ENCODE data around the gene CEMP1.

CEMP1 gene

DNA sequence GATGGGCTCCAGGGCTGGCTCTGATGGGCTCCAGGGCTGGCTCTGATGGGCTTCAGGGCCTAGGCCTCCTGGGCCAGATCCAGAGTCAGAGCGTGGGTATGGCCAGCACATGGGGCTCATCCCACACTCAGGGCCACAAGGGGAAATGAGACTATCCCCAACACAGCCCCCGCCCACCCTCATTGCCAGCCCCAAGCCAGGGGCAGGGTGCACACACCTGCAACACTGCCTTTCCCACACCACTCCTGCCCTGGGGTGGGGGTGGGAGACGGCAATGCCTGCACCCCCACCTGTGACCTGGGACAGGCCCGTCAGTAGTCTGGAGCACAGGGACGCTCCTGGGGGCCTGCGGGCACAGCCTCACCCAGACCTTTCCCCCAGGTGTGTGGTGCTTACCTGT lies 31.8 kb downstream of the CEMP1 start:
- no peak for DNase-seq (ENCODE audit: low read depth in 1 of 2, low spot score in 1 of 2)
- no peak overlapping the region for H3K4me3 ChIP-seq (replicated peaks; ENCODE audit: insufficient read depth, low read length)
- H3K27ac ChIP-seq (replicated peaks): no peak overlapping the region
- H3K27me3 ChIP-seq (ENCODE audit: insufficient read depth, poor library complexity, severe bottlenecking): no peaks in the 10 kb centered on the region
- no peak for TF ChIP-seq POLR2AphosphoS5 (IDR thresholded peaks at IDR 0.05; ENCODE audit: low read depth)
- TF ChIP-seq, protein P1, sequence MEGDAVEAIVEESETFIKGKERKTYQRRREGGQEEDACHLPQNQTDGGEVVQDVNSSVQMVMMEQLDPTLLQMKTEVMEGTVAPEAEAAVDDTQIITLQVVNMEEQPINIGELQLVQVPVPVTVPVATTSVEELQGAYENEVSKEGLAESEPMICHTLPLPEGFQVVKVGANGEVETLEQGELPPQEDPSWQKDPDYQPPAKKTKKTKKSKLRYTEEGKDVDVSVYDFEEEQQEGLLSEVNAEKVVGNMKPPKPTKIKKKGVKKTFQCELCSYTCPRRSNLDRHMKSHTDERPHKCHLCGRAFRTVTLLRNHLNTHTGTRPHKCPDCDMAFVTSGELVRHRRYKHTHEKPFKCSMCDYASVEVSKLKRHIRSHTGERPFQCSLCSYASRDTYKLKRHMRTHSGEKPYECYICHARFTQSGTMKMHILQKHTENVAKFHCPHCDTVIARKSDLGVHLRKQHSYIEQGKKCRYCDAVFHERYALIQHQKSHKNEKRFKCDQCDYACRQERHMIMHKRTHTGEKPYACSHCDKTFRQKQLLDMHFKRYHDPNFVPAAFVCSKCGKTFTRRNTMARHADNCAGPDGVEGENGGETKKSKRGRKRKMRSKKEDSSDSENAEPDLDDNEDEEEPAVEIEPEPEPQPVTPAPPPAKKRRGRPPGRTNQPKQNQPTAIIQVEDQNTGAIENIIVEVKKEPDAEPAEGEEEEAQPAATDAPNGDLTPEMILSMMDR (IDR thresholded peaks at IDR 0.05; ENCODE audit: insufficient read depth, low read length): no peak
- TF ChIP-seq GABPA (IDR thresholded peaks at IDR 0.05; ENCODE audit: low read depth): no peak
- TF ChIP-seq SPI1 (IDR thresholded peaks at IDR 0.05; ENCODE audit: borderline replicate concordance, low read depth): no peak
- TF ChIP-seq, protein P2, sequence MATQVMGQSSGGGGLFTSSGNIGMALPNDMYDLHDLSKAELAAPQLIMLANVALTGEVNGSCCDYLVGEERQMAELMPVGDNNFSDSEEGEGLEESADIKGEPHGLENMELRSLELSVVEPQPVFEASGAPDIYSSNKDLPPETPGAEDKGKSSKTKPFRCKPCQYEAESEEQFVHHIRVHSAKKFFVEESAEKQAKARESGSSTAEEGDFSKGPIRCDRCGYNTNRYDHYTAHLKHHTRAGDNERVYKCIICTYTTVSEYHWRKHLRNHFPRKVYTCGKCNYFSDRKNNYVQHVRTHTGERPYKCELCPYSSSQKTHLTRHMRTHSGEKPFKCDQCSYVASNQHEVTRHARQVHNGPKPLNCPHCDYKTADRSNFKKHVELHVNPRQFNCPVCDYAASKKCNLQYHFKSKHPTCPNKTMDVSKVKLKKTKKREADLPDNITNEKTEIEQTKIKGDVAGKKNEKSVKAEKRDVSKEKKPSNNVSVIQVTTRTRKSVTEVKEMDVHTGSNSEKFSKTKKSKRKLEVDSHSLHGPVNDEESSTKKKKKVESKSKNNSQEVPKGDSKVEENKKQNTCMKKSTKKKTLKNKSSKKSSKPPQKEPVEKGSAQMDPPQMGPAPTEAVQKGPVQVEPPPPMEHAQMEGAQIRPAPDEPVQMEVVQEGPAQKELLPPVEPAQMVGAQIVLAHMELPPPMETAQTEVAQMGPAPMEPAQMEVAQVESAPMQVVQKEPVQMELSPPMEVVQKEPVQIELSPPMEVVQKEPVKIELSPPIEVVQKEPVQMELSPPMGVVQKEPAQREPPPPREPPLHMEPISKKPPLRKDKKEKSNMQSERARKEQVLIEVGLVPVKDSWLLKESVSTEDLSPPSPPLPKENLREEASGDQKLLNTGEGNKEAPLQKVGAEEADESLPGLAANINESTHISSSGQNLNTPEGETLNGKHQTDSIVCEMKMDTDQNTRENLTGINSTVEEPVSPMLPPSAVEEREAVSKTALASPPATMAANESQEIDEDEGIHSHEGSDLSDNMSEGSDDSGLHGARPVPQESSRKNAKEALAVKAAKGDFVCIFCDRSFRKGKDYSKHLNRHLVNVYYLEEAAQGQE (IDR thresholded peaks at IDR 0.05; ENCODE audit: insufficient replicate concordance, low read depth): no peak

DNA sequence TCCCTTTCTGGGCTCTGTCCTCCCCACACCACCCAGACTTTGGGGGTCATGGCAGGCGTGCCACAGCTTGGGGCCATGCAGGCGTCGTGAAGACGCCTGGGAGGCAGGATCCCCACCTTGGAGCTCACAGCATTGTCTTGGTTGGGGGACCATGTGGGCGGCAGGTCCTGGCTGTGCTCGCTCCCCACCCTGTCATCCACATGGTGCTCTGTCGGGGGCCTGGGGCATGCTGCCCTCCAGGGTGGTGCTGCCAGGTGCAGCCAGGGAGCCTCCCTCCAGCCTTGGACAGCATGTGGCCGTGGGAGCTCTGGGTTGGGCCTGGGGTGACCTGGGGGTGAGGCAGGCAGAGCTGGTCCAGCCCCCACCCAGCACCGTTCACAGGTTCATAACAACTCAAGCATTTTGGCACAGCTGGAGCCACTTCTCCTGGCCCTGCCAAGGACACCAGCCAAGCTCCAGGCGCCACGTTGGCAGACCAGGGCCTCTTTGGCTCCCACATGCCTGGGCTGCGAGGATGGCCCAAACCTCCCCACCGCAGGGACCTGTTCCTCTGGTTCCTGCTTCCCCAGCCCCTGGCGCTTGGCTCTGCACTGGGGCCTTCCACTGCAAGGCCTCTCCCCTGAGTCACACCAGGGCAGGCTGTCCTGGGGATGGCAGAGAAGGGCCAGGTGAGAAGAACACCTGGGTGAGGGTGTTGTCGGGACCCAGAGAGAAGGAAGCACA lies 32.5 kb downstream of the CEMP1 start:
- no peak for TF ChIP-seq SPI1 (IDR thresholded peaks at IDR 0.05; ENCODE audit: borderline replicate concordance, low read depth)
- no peaks in the 10 kb centered on the region for H3K27me3 ChIP-seq (ENCODE audit: insufficient read depth, poor library complexity, severe bottlenecking)
- H3K4me3 ChIP-seq (replicated peaks; ENCODE audit: insufficient read depth, low read length): no peak overlapping the region
- DNase-seq (ENCODE audit: low read depth in 1 of 2, low spot score in 1 of 2): no peak
- no peak overlapping the region for H3K27ac ChIP-seq (replicated peaks)

DNA sequence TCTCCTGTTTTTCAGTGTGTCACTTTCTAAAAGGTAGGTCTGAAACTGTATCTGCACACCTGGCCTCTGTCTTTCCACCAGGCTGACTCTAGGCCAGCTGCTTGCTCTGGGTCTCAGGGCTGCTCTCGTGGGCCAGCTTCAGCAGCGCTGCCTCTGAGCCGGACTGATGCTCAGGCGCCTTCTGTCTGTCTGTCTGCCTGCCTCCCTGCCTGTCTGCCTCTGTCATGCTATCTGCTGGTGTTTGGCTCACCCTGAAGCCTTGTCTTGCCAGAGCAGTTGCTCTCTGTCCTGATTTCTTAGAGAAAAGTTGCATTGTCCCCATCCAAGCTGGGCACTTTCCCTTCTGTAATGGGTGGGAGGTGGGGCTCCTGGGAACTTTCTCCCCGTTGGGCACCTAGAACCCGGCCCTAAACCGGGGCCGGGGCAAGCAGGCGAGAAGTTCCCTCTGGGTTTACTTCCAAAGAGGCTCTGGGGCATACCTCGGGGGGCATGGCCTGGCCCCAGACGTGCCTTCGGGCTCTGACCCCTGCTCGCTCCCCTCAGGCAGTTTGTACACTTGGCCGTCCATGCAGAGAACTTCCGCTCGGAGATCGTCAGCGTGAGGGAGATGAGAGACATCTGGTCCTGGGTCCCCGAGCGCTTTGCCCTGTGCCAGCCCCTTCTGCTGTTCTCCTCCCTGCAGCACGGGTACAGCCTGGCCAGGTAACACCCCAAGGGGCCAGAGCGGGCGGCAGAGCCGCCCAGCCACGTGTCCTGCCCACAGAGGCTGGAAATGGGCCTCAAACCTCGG lies 33.3 kb downstream of the CEMP1 start:
- Histone ChIP-seq H3K27ac (replicated peaks) (no peak overlapping the region), H3K4me3 (replicated peaks; ENCODE audit: insufficient read depth, low read length) (no peak overlapping the region), H3K27me3 (ENCODE audit: insufficient read depth, poor library complexity, severe bottlenecking) (no peaks in the 10 kb centered on the region)
- no peak for TF ChIP-seq SPI1 (IDR thresholded peaks at IDR 0.05; ENCODE audit: borderline replicate concordance, low read depth)
- no peak for TF ChIP-seq GABPA (IDR thresholded peaks at IDR 0.05; ENCODE audit: low read depth)
- TF ChIP-seq, protein P2 (IDR thresholded peaks at IDR 0.05; ENCODE audit: insufficient replicate concordance, low read depth): no peak
- TF ChIP-seq, protein P1 (IDR thresholded peaks at IDR 0.05; ENCODE audit: insufficient read depth, low read length): no peak
- no peak for TF ChIP-seq POLR2AphosphoS5 (IDR thresholded peaks at IDR 0.05; ENCODE audit: low read depth)
- DNase-seq (ENCODE audit: low read depth in 1 of 2, low spot score in 1 of 2): no peak

DNA sequence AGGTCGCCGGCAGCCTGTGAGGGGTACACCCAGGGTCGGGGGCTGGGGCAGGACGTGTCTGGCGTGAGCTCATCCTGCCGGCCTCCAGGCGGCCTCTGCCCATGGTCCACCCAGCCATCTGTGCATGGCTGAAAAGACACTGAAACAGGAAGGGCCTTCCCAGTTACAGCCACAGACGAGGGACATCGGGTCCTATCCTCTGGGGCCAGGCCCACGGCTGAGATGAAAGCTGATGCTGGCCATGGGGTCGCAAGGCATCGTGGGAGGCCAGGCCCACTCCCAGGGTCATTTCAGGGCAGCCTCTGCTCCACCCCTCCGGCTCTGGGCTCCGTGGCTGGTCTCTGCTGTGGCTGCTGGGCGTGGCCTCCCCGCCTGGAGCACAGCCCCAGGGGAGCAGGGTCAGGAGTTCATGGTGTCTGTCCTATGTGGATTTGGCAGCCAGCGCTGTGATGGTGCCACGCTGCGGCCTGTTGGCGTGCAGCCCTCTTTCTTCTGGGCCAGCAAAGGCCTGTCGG lies 34.0 kb downstream of the CEMP1 start:
- DNase-seq (ENCODE audit: low read depth in 1 of 2, low spot score in 1 of 2): no peak
- Histone ChIP-seq H3K27me3 (ENCODE audit: insufficient read depth, poor library complexity, severe bottlenecking) (no peaks in the 10 kb centered on the region), H3K27ac (replicated peaks) (no peak overlapping the region), H3K4me3 (replicated peaks; ENCODE audit: insufficient read depth, low read length) (no peak overlapping the region)
- TF ChIP-seq SPI1 (IDR thresholded peaks at IDR 0.05; ENCODE audit: borderline replicate concordance, low read depth) (no peak), POLR2AphosphoS5 (IDR thresholded peaks at IDR 0.05; ENCODE audit: low read depth) (no peak), GABPA (IDR thresholded peaks at IDR 0.05; ENCODE audit: low read depth) (no peak)
- TF ChIP-seq, protein P2 (IDR thresholded peaks at IDR 0.05; ENCODE audit: insufficient replicate concordance, low read depth): no peak
- TF ChIP-seq, protein P1 (IDR thresholded peaks at IDR 0.05; ENCODE audit: insufficient read depth, low read length): no peak
